ENCODE data around the gene TTLL10. TPM values are rescaled to one million over a fixed set of nuclear protein-coding genes. Genes with fewer than 3 reads are reported as not detected.

Gene TTLL10
- total and polyA plus RNA-seq, 7 experiments from 2014 or later: 0.58 to 0.80 TPM; not detected in 5

DNA sequence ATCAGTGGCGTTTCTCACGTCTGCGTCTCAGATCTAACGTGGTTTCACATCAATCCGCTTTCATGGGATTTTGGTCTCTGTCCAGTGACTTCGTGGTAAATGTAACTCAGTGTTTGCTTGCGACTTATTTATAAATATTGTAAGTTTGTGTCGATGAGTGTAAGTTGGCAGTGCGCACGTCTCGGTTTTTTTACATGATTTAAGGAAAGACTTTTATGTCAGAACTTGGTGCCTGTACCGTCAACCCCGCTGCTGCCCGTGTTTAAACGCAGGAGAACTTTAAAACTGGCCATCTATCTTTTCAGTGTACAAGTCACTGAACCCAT, 59.9 kb downstream of the TTLL10 start:
- Mint-ChIP-seq H3K27ac (peak overlapping the region; percentile 38 to 90 (median 77)), H3K9me3 (peaks cover 0 to 1% (median 0%) of the 10 kb centered on the region in 11 donors), H3K27me3 (no peaks in the 10 kb centered on the region), H3K4me1 (peaks cover 16 to 42% (median 33%) of the 10 kb centered on the region in 7 donors), H3K36me3 (peaks cover 0 to 16% (median 5%) of the 10 kb centered on the region in 5 donors), H3K4me3 (peak overlapping the region; percentile 66 to 88 (median 80))
- POLR2A ChIA-PET: no interaction called here
- DNase-seq (no peak), ATAC-seq (no peak)
- Histone ChIP-seq H3K27ac (ENCODE audit: low read depth, low read length) (no peak overlapping the region), H3K4me3 (ENCODE audit: low read length) (no peak overlapping the region), H3K27me3 (ENCODE audit: control insufficient read depth in 2 of 2, insufficient read depth in 2 of 2, low read length in 2 of 2) (no peaks in the 10 kb centered on the region), H3K36me3 (ENCODE audit: control insufficient read depth in 2 of 3, insufficient read depth in 3 of 3, low read length in 3 of 3) (peaks cover 0 to 18% (median 0%) of the 10 kb centered on the region in 3 experiments), H3K4me1 (ENCODE audit: control insufficient read depth in 2 of 2, insufficient read depth in 2 of 2, low read length in 2 of 2) (peaks cover 12 to 28% of the 10 kb centered on the region in 2 donors), H3K9me3 (ENCODE audit: control insufficient read depth in 2 of 3, low read length in 3 of 3) (no peaks in the 10 kb centered on the region)
- intact Hi-C loops (cut with micrococcal nuclease): loop anchor here in 1 of 2 donors (2.0 kb wide), 2 partner anchors 165 to 221 kb away; partner anchors contain the start of gene ISG15
- CTCF ChIA-PET: no interaction called here

DNA sequence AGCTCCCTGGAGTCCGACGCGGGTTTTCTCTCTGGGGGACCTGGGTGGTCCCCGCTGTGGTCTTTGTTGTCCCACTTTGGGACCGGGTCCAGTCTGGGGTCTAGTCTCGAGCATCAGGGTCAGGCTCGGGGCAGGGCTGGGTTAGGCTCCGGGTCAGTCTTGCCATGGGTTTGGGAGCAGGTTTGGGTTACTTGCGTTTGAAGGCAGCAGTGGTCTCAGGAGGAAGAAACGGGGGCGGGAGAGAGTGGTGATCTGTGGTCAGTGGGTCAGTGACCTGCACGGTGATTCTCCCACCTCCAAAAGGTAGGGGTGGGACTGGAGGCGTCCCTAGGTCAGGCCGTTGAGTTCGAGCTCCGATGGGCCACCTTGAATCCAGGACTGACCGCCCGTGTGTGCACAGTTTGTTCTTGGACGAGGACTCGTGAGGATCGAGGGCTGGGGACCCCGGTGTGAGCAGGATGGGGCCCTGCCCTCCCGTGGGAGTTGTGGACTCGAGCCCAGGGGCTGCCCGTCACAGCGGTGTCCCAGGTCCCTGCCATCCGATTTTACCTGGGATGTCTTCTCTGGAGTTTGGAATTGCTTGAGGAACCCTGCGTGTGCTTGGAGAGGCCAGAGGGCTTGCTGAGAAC, 60.6 kb downstream of the TTLL10 start:
- POLR2A ChIA-PET: interaction anchor here (0.6 kb wide), 1 partner anchor 143 kb away, joined by 4 read pairs; no protein-coding TSS in a partner anchor
- peak overlapping the region in 5 of 9 donors; percentile 18 to 77 (median 43) for H3K27ac Mint-ChIP-seq

DNA sequence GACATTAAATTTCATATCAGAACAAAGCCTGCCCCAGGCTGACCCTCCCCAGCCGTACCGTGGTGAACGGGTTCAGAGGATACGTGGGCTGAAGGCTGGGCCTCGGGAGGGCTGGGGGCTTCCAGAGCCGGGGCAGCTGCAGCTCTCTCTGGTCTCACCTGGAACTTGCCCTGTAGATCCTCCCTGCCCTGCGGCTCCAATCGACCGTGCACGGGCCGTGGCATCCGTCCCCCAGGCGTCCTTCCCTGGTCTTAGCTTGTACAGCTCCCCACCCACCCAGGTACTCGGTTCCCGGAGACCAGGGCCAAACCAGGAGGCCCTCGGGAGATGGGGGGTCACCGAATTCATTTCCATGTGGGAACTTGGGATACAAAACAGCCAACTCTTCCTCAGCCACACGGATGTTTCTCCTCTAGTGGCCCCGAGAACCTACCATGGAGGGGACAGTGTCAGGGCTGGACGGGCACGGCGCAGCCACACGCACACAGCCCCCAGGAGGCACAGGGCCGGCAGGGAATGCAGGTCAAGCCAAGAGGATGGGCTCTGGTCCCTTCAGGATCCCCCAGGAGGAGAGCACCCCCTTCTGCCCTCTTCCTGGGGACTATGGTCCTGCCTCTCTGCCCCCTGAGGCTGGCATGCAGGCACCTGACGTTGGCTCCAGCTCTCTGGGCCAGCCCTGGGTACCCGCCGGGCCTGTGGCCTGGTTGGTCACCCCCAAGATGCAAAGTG, 61.5 kb downstream of the TTLL10 start:
- intact Hi-C loops (cut with micrococcal nuclease): no loop called here
- Mint-ChIP-seq H3K27me3 (no peaks in the 10 kb centered on the region), H3K36me3 (peaks cover 0 to 10% (median 5%) of the 10 kb centered on the region in 5 donors), H3K4me3 (peak overlapping the region in 2 of 10 donors; percentile 76 to 82), H3K9me3 (peaks cover 0 to 1% (median 0%) of the 10 kb centered on the region in 11 donors), H3K27ac (peak overlapping the region in 1 of 9 donors; percentile 9), H3K4me1 (peaks cover 7 to 28% (median 24%) of the 10 kb centered on the region in 7 donors)
- peaks cover 8 to 22% of the 10 kb centered on the region in 2 donors for H3K4me1 ChIP-seq (ENCODE audit: control insufficient read depth in 2 of 2, insufficient read depth in 2 of 2, low read length in 2 of 2)
- no peak overlapping the region for H3K4me3 ChIP-seq (ENCODE audit: low read length)
- H3K27me3 ChIP-seq (ENCODE audit: control insufficient read depth in 2 of 2, insufficient read depth in 2 of 2, low read length in 2 of 2): no peaks in the 10 kb centered on the region
- H3K36me3 ChIP-seq (ENCODE audit: control insufficient read depth in 2 of 3, insufficient read depth in 3 of 3, low read length in 3 of 3): peaks cover 0 to 13% (median 0%) of the 10 kb centered on the region in 3 experiments
- no peak overlapping the region for H3K27ac ChIP-seq (ENCODE audit: low read depth, low read length)
- DNase-seq (no peak), ATAC-seq (no peak)
- POLR2A ChIA-PET: no interaction called here
- H3K9me3 ChIP-seq (ENCODE audit: control insufficient read depth in 2 of 3, low read length in 3 of 3): no peaks in the 10 kb centered on the region
- CTCF ChIA-PET: no interaction called here

More for the DNA sequence above, 60.6 kb downstream of the TTLL10 start:
- H3K9me3 Mint-ChIP-seq: peaks cover 0 to 1% (median 0%) of the 10 kb centered on the region in 11 donors
- ATAC-seq (no peak), DNase-seq (no peak)
- H3K27me3 Mint-ChIP-seq: no peaks in the 10 kb centered on the region
- Histone ChIP-seq H3K4me3 (ENCODE audit: low read length) (no peak overlapping the region), H3K4me1 (ENCODE audit: control insufficient read depth in 2 of 2, insufficient read depth in 2 of 2, low read length in 2 of 2) (peaks cover 12 to 28% of the 10 kb centered on the region in 2 donors), H3K27ac (ENCODE audit: low read depth, low read length) (no peak overlapping the region), H3K36me3 (ENCODE audit: control insufficient read depth in 2 of 3, insufficient read depth in 3 of 3, low read length in 3 of 3) (peaks cover 0 to 13% (median 0%) of the 10 kb centered on the region in 3 experiments), H3K9me3 (ENCODE audit: control insufficient read depth in 2 of 3, low read length in 3 of 3) (no peaks in the 10 kb centered on the region), H3K27me3 (ENCODE audit: control insufficient read depth in 2 of 2, insufficient read depth in 2 of 2, low read length in 2 of 2) (no peaks in the 10 kb centered on the region)
- peaks cover 15 to 37% (median 33%) of the 10 kb centered on the region in 7 donors for H3K4me1 Mint-ChIP-seq
- intact Hi-C loops (cut with micrococcal nuclease): no loop called here
- CTCF ChIA-PET: no interaction called here
- peak overlapping the region; percentile 66 to 88 (median 80) for H3K4me3 Mint-ChIP-seq
- H3K36me3 Mint-ChIP-seq: peaks cover 0 to 16% (median 5%) of the 10 kb centered on the region in 5 donors

DNA sequence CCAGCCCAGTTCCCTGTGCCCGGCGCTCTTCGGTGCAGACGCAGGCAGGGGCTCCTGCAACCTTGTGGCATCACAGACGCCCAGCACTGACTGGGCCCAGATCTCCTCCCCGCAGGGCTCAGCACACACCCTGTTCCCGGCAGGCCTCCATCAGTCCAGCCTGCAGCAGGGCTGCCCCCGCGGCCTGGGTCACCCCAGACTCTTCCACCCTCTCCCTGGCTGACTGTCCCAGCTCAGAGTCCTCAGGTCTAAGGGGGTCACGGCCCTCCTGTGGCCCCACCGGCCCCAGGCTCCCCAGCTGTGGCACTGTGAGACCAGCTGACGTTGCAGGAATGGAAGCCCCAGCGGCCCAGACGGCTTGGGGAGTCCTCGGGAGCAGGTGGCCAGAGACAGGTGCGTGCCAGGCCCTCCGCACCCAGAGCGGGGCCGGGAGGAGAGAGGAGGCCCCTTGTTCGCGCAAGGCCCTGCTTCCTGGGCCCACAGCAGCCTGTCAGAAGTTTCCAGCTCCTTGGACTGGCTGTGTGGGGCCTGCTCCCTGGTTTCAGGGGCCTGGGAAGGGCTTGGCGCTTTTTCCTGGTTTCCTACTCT, 62.6 kb downstream of the TTLL10 start:
- intact Hi-C loops (cut with micrococcal nuclease): no loop called here
- H3K4me1 Mint-ChIP-seq: peaks cover 0 to 17% (median 15%) of the 10 kb centered on the region in 7 donors
- H3K27ac ChIP-seq (ENCODE audit: low read depth, low read length): no peak overlapping the region
- no peak overlapping the region for H3K27ac Mint-ChIP-seq
- H3K4me3 ChIP-seq (ENCODE audit: low read length): no peak overlapping the region
- no peaks in the 10 kb centered on the region for H3K27me3 ChIP-seq (ENCODE audit: control insufficient read depth in 2 of 2, insufficient read depth in 2 of 2, low read length in 2 of 2)
- peaks cover 0 to 1% (median 0%) of the 10 kb centered on the region in 11 donors for H3K9me3 Mint-ChIP-seq
- ChIA-PET POLR2A (no interaction called here), CTCF (no interaction called here)
- H3K36me3 ChIP-seq (ENCODE audit: control insufficient read depth in 2 of 3, insufficient read depth in 3 of 3, low read length in 3 of 3): peaks cover 0 to 13% (median 0%) of the 10 kb centered on the region in 3 experiments
- H3K4me3 Mint-ChIP-seq: no peak overlapping the region
- H3K36me3 Mint-ChIP-seq: peaks cover 0 to 7% (median 5%) of the 10 kb centered on the region in 5 donors
- DNase-seq: no peak
- ATAC-seq: no peak
- no peaks in the 10 kb centered on the region for H3K9me3 ChIP-seq (ENCODE audit: control insufficient read depth in 2 of 3, low read length in 3 of 3)
- H3K4me1 ChIP-seq (ENCODE audit: control insufficient read depth in 2 of 2, insufficient read depth in 2 of 2, low read length in 2 of 2): peaks cover 0 to 12% of the 10 kb centered on the region in 2 donors
- no peaks in the 10 kb centered on the region for H3K27me3 Mint-ChIP-seq

DNA sequence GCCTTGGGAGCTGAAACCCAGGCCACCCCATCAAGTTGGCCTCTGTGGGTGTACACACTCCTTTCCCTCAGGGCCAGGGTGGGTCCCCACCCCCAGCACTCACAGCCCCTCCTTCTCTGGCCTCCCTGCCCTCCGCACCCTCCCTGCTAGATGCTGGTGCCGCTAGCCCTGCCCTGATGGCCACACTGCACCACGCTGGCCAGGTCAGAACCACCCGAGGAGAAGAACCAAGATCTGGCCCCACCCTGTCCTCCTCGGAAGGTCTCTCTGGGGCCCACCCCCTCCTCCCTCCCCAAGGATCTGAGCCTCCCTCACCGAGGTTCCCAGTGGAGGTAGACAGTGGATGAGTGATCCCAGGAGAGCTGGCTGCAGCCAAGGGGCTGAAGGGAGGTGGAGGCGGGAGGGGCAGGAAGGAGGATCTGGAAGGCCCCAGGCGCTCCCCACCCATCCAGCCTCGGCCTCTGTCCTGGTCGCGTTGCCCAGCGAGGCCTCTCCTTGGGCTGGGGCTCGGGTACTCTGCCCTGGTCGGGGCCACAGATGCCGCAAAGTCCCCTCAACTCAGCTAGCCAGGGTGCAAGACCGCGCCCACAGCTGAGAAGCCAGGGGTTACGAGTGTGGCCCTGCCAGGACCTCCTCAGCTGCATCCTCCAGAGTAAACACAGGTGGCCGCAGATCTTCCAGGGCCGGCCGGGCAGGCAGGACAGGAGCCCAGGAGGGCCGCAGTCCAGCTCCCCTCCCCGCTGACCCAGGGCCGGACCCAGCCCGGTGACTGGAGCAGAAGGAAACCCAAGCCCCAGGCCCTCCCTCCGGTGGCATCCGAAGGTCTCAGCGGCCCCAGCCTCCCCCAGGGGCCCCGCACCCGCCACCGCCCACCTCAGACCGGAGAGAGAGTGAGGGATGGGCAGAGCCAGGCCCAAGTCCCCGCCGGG, 63.5 kb downstream of the TTLL10 start:
- H3K4me3 ChIP-seq (ENCODE audit: low read length): no peak overlapping the region
- peak overlapping the region in 1 of 10 donors; percentile 45 for H3K4me3 Mint-ChIP-seq
- H3K36me3 Mint-ChIP-seq: peaks cover 0 to 7% (median 5%) of the 10 kb centered on the region in 5 donors
- POLR2A ChIA-PET: interaction anchor here (0.5 kb wide), 1 partner anchor 169 kb away, joined by 3 read pairs; no protein-coding TSS in a partner anchor
- H3K27me3 Mint-ChIP-seq: no peaks in the 10 kb centered on the region
- DNase-seq (no peak), ATAC-seq (no peak)
- H3K27me3 ChIP-seq (ENCODE audit: control insufficient read depth in 2 of 2, insufficient read depth in 2 of 2, low read length in 2 of 2): no peaks in the 10 kb centered on the region
- intact Hi-C loops (cut with micrococcal nuclease): no loop called here
- peaks cover 0 to 1% (median 0%) of the 10 kb centered on the region in 11 donors for H3K9me3 Mint-ChIP-seq
- peaks cover 0 to 12% of the 10 kb centered on the region in 2 donors for H3K4me1 ChIP-seq (ENCODE audit: control insufficient read depth in 2 of 2, insufficient read depth in 2 of 2, low read length in 2 of 2)
- peaks cover 0 to 17% (median 15%) of the 10 kb centered on the region in 7 donors for H3K4me1 Mint-ChIP-seq
- H3K9me3 ChIP-seq (ENCODE audit: control insufficient read depth in 2 of 3, low read length in 3 of 3): no peaks in the 10 kb centered on the region
- peaks cover 0 to 13% (median 0%) of the 10 kb centered on the region in 3 experiments for H3K36me3 ChIP-seq (ENCODE audit: control insufficient read depth in 2 of 3, insufficient read depth in 3 of 3, low read length in 3 of 3)
- peak overlapping the region in 1 of 9 donors; percentile 31 for H3K27ac Mint-ChIP-seq
- H3K27ac ChIP-seq (ENCODE audit: low read depth, low read length): no peak overlapping the region
- CTCF ChIA-PET: no interaction called here

All from naive thymus-derived CD4-positive, alpha-beta T cell (primary cell).